SU-DHL-6 (cell line): ENCODE data around the gene SERPINA3.

Experiments used
- H2AFZ ChIP-seq: fragments of 200-600 bp; sonication (generic); 2 replicates; pipeline ENCODE4 v1.6.1; 2014; ENCODE audit warnings: low read depth, mild to moderate bottlenecking, moderate library complexity, mixed read lengths, antibody characterized with exemption, low read length; ENCODE audit not compliant: severe bottlenecking
- H3F3A ChIP-seq: fragments of 200-600 bp; shearing (Covaris generic); 2 replicates; pipeline ENCODE4 v1.6.0; 2016; ENCODE audit warnings: antibody characterized with exemption, mild to moderate bottlenecking; ENCODE audit not compliant: insufficient read depth
- H3K27ac ChIP-seq: fragments of 200-600 bp; sonication (generic); 2 replicates; pipeline ENCODE4 v1.5.1; 2016; ENCODE audit warnings: low read depth, mild to moderate bottlenecking, low read length, moderate library complexity, mixed read lengths
- H3K27me3 ChIP-seq: fragments of 200-600 bp; sonication (generic), shearing (Covaris generic); 2 replicates; pipeline ENCODE4 v1.6.0; 2014; ENCODE audit warnings: mild to moderate bottlenecking, low read length
- H3K36me3 ChIP-seq: fragments of 200-600 bp; sonication (generic); 2 replicates; pipeline ENCODE4 v1.6.1; 2014; ENCODE audit warnings: mild to moderate bottlenecking, low read length, mixed read lengths
- H3K4me2 ChIP-seq: fragments of 300-600, 200-600 bp; shearing (Covaris generic), sonication (generic); 2 replicates; pipeline ENCODE4 v1.6.0; 2014; ENCODE audit warnings: low read length, low read depth, mild to moderate bottlenecking; ENCODE audit not compliant: poor library complexity, severe bottlenecking
- H3K4me3 ChIP-seq: fragments of 200-600 bp; sonication (generic); 2 replicates; pipeline ENCODE4 v1.5.1; 2014; ENCODE audit warnings: antibody characterized with exemption, low read length, mild to moderate bottlenecking, mixed read lengths; ENCODE audit not compliant: insufficient read depth, poor library complexity, severe bottlenecking
- H3K79me2 ChIP-seq: fragments of 200-600 bp; sonication (generic); 2 replicates; pipeline ENCODE4 v1.6.1; 2014; ENCODE audit warnings: mild to moderate bottlenecking, low read length, moderate library complexity; ENCODE audit not compliant: insufficient read depth
- H3K9ac ChIP-seq: fragments of 200-600 bp; sonication (generic); 2 replicates; pipeline ENCODE4 v1.7.0; 2014; ENCODE audit warnings: mild to moderate bottlenecking, low read length
- H3K9me2 ChIP-seq: fragments of 200-600 bp; sonication (generic); replicated peaks from 2 replicates; pipeline ENCODE4 v1.6.1; 2014; ENCODE audit warnings: low read length; ENCODE audit not compliant: insufficient read depth
- H3K9me3 ChIP-seq: fragments of 200-600 bp; sonication (generic); 2 replicates; pipeline ENCODE4 v1.6.1; 2014; ENCODE audit warnings: low read length, mixed read lengths; ENCODE audit not compliant: insufficient read depth
- H4K20me1 ChIP-seq: fragments of 200-600 bp; sonication (generic); 2 replicates; pipeline ENCODE4 v1.6.1; 2014; ENCODE audit warnings: low read depth, mild to moderate bottlenecking, antibody characterized with exemption, low read length, moderate library complexity, mixed read lengths
- CTCF ChIP-seq: fragments of 200-600 bp; sonication (generic); IDR thresholded peaks from one replicate; pipeline ENCODE4 v1.5.1; 2017; ENCODE audit warnings: antibody characterized with exemption, mild to moderate bottlenecking, low read length, moderate library complexity; ENCODE audit not compliant: insufficient read depth, poor library complexity, severe bottlenecking
- EZH2phosphoT487 ChIP-seq: fragments of 200-600 bp; sonication (generic), shearing (Covaris generic); conservative IDR thresholded peaks from 2 replicates; pipeline ENCODE4 v1.6.1; 2018; ENCODE audit warnings: mild to moderate bottlenecking, antibody characterized with exemption, low read length, moderate library complexity, mixed read lengths

SERPINA3 gene

DNA sequence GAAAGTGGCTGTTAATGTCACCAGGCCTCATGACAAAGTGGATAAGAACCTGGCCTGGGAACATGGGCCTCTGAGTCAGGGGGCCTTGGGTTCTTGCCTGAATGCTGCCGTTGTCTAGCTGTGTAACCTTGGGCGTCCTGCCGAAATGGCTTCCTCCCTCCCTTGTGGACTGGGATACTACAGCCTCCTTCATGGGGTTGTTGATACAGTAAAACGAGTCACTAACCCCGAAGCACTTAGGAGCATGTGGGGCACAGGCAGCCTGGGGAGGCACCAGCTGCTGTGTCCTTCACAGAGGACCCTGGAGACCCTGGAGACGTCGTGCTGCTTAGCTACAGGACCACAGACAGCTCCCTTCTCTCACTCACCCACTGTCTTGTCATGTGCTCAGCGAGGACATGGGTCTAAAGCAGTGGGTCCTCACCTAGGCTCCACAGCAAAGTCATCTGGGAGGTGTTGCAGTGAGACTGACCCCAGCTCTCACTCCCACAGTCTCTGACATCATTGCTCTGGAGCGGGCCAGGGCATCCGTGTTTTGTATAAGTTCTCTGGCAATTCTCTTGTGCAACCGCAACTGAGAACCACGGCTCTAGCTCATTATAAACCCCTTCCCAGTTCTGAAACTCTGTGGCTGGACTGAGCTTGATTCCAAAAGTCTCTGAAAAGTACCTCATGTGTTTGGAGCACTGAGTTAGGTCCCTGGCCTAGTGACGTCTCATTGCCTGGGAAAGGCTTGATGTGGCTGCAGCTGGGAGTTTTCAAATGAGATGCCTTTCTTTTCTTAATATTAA is 42.1 kb downstream of the SERPINA3 start:
- H3K27me3 ChIP-seq, result no peaks in the 10 kb centered on the region
- H3K4me3 ChIP-seq, result no peak overlapping the region
- H3K9ac ChIP-seq, result no peak overlapping the region
- H3F3A ChIP-seq, result no peaks in the 10 kb centered on the region
- no peaks in the 10 kb centered on the region for H3K9me3 ChIP-seq
- H3K36me3 ChIP-seq, result no peaks in the 10 kb centered on the region
- TF ChIP-seq CTCF (no peak), EZH2phosphoT487 (no peak)
- H3K27ac ChIP-seq, result no peak overlapping the region
- H3K4me2 ChIP-seq, result no peak overlapping the region
- no peaks in the 10 kb centered on the region for H3K9me2 ChIP-seq
- H4K20me1 ChIP-seq, result no peaks in the 10 kb centered on the region
- H3K79me2 ChIP-seq, result no peaks in the 10 kb centered on the region
- no peak overlapping the region for H2AFZ ChIP-seq

GRCh38 chr14:94655169-94655710 is 43.0 kb downstream of the SERPINA3 start:
- no peak overlapping the region for H3K4me3 ChIP-seq
- H3K36me3 ChIP-seq, result no peaks in the 10 kb centered on the region
- no peaks in the 10 kb centered on the region for H3K9me3 ChIP-seq
- no peaks in the 10 kb centered on the region for H3K9me2 ChIP-seq
- H4K20me1 ChIP-seq, result no peaks in the 10 kb centered on the region
- no peaks in the 10 kb centered on the region for H3F3A ChIP-seq
- no peak overlapping the region for H2AFZ ChIP-seq
- H3K79me2 ChIP-seq, result no peaks in the 10 kb centered on the region
- H3K9ac ChIP-seq, result no peak overlapping the region
- no peaks in the 10 kb centered on the region for H3K27me3 ChIP-seq
- no peak overlapping the region for H3K27ac ChIP-seq
- TF ChIP-seq EZH2phosphoT487 (no peak), CTCF (no peak)
- no peak overlapping the region for H3K4me2 ChIP-seq

DNA sequence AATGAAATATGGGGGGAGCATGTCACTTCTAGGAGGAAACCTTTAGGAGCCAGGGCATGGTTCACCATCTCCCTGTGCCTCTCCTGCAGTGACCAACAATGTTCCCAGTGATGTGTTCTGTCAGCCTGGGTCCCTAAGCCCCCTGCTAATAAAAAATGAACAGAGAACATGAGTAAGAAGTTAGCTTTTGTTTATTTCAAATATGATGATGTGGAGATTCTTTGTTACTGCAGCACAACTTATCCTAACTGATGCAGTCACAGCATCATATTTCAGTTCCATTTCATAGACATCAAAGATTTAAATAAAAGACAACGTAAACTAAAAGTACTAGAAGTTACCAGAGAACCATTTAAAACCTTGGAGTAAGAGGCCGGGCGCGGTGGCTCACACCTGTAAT is 43.9 kb downstream of the SERPINA3 start:
- Histone ChIP-seq H3K36me3 (no peaks in the 10 kb centered on the region), H3K27me3 (no peaks in the 10 kb centered on the region), H3K4me3 (no peak overlapping the region), H3F3A (no peaks in the 10 kb centered on the region), H3K9me2 (no peaks in the 10 kb centered on the region), H2AFZ (no peak overlapping the region), H3K4me2 (no peak overlapping the region), H3K9ac (no peak overlapping the region), H3K9me3 (no peaks in the 10 kb centered on the region), H3K27ac (no peak overlapping the region), H3K79me2 (no peaks in the 10 kb centered on the region), H4K20me1 (no peaks in the 10 kb centered on the region)
- no peak for TF ChIP-seq CTCF
- no peak for TF ChIP-seq EZH2phosphoT487
